BE2C (cell line): ENCODE results near the gene LCNL1.

ENCODE experiments used
- DNase-seq: peaks from one replicate; pipeline ENCODE4 v3.0.0-alpha.2; 2020
- H3K27me3 ChIP-seq: fragments of 250-450 bp; sonication (Bioruptor Pico); 2 replicates; pipeline ENCODE4 v1.5.1; 2020; ENCODE audit warnings: mild to moderate bottlenecking
- H3K36me3 ChIP-seq: fragments of 250-450 bp; sonication (Bioruptor Pico); 2 replicates; pipeline ENCODE4 v1.5.1; 2020; ENCODE audit warnings: mild to moderate bottlenecking
- H3K4me1 ChIP-seq: fragments of 250-450 bp; sonication (Bioruptor Pico); 2 replicates; pipeline ENCODE4 v1.5.1; 2020
- H3K4me3 ChIP-seq: 2 replicates; pipeline ENCODE4 v1.5.1; 2011; ENCODE audit warnings: low read depth, low read length
- H3K9me3 ChIP-seq: fragments of 250-450 bp; sonication (Bioruptor Pico); 2 replicates; pipeline ENCODE4 v1.5.1; 2020
- CTCF ChIP-seq: IDR thresholded peaks from 2 replicates; pipeline ENCODE4 v1.5.1; 2012; ENCODE audit warnings: mild to moderate bottlenecking, low read depth, low read length

The LCNL1 gene

GRCh38 chr9:136992819-136993369 is 10.1 kb downstream of the LCNL1 start:
- H3K4me3 ChIP-seq = peak overlapping the region; percentile 84
- peaks cover 12% of the 10 kb centered on the region for H3K36me3 ChIP-seq
- no peaks in the 10 kb centered on the region for H3K9me3 ChIP-seq
- H3K27me3 ChIP-seq = no peaks in the 10 kb centered on the region
- peaks cover 19% of the 10 kb centered on the region for H3K4me1 ChIP-seq
- no peak for TF ChIP-seq CTCF
- DNase-seq = no peak

GRCh38 chr9:136994180-136994887 is 11.5 kb downstream of the LCNL1 start:
- H3K27me3 ChIP-seq = no peaks in the 10 kb centered on the region
- peaks cover 12% of the 10 kb centered on the region for H3K36me3 ChIP-seq
- DNase-seq = no peak
- peaks cover 19% of the 10 kb centered on the region for H3K4me1 ChIP-seq
- no peak for TF ChIP-seq CTCF
- no peak overlapping the region for H3K4me3 ChIP-seq
- no peaks in the 10 kb centered on the region for H3K9me3 ChIP-seq

GRCh38 chr9:136994888-136995230 is 12.1 kb downstream of the LCNL1 start:
- no peaks in the 10 kb centered on the region for H3K27me3 ChIP-seq
- TF ChIP-seq CTCF = no peak
- H3K4me1 ChIP-seq = peaks cover 19% of the 10 kb centered on the region
- DNase-seq = no peak
- no peak overlapping the region for H3K4me3 ChIP-seq
- peaks cover 12% of the 10 kb centered on the region for H3K36me3 ChIP-seq
- H3K9me3 ChIP-seq = no peaks in the 10 kb centered on the region

- peaks cover 19% of the 10 kb centered on the region for H3K4me1 ChIP-seq
- H3K4me3 ChIP-seq = no peak overlapping the region
- no peak for TF ChIP-seq CTCF
These were observed 12.6 kb downstream of the LCNL1 start for GRCh38 chr9:136995362-136995761.

GRCh38 chr9:136995772-136996311 is 13.0 kb downstream of the LCNL1 start:
- peaks cover 19% of the 10 kb centered on the region for H3K4me1 ChIP-seq
- H3K4me3 ChIP-seq = no peak overlapping the region
- TF ChIP-seq CTCF = no peak
- peak; percentile 53 for DNase-seq
- peaks cover 12% of the 10 kb centered on the region for H3K36me3 ChIP-seq
- no peaks in the 10 kb centered on the region for H3K9me3 ChIP-seq
- no peaks in the 10 kb centered on the region for H3K27me3 ChIP-seq

More at GRCh38 chr9:136995362-136995761, 12.6 kb downstream of the LCNL1 start:
- H3K27me3 ChIP-seq = no peaks in the 10 kb centered on the region
- no peak for DNase-seq
- H3K36me3 ChIP-seq = peaks cover 12% of the 10 kb centered on the region
- H3K9me3 ChIP-seq = no peaks in the 10 kb centered on the region
